SH-SY5Y (cell line): ENCODE results near the gene TRPC1.

Experiments
- GATA2 ChIP-seq: IDR thresholded peaks from 2 replicates; pipeline ENCODE4 v1.6.1; 2011; ENCODE audit warnings: mild to moderate bottlenecking, low read depth, low read length
- GATA3 ChIP-seq: IDR thresholded peaks from 2 replicates; pipeline ENCODE4 v1.6.1; 2011; ENCODE audit warnings: low read depth, mild to moderate bottlenecking, low read length, moderate library complexity

TRPC1 gene

GRCh38 chr3:142849148-142849547 is 125.3 kb downstream of the TRPC1 start:
- TF ChIP-seq GATA3 (no peak), GATA2 (no peak)

- TF ChIP-seq GATA2: no peak
- TF ChIP-seq GATA3: no peak
Observed at GRCh38 chr3:142850395-142851023, 126.7 kb downstream of the TRPC1 start.

- TF ChIP-seq GATA2 (no peak), GATA3 (no peak)
Observed at GRCh38 chr3:142852009-142852408, 128.2 kb downstream of the TRPC1 start.

GRCh38 chr3:142853270-142854168 is 129.7 kb downstream of the TRPC1 start:
- TF ChIP-seq GATA2 (no peak), GATA3 (no peak)

- TF ChIP-seq GATA2 (no peak), GATA3 (no peak)
Observed at GRCh38 chr3:142857056-142857455, 133.2 kb downstream of the TRPC1 start.
